NCI-H524 (cell line): ENCODE results near the gene FRMD4A.
"Not testable (repeated sequence)": the region's sequence is repeated elsewhere in the genome, so short reads cannot be mapped to it uniquely, and the experiment has no call there.

Experiments
- DNase-seq, 2 experiments: peaks; one replicate each; lab custom pipeline; 2025; lab: John Stamatoyannopoulos, UW

Gene FRMD4A

GRCh38 chr10:13950543-13950939, 380.2 kb downstream of the FRMD4A start:
- no peak for DNase-seq

- no peak for DNase-seq
Observed at GRCh38 chr10:13949844-13950542, 380.7 kb downstream of the FRMD4A start.

GRCh38 chr10:13946209-13946460, 384.6 kb downstream of the FRMD4A start:
- DNase-seq: no peak

DNA sequence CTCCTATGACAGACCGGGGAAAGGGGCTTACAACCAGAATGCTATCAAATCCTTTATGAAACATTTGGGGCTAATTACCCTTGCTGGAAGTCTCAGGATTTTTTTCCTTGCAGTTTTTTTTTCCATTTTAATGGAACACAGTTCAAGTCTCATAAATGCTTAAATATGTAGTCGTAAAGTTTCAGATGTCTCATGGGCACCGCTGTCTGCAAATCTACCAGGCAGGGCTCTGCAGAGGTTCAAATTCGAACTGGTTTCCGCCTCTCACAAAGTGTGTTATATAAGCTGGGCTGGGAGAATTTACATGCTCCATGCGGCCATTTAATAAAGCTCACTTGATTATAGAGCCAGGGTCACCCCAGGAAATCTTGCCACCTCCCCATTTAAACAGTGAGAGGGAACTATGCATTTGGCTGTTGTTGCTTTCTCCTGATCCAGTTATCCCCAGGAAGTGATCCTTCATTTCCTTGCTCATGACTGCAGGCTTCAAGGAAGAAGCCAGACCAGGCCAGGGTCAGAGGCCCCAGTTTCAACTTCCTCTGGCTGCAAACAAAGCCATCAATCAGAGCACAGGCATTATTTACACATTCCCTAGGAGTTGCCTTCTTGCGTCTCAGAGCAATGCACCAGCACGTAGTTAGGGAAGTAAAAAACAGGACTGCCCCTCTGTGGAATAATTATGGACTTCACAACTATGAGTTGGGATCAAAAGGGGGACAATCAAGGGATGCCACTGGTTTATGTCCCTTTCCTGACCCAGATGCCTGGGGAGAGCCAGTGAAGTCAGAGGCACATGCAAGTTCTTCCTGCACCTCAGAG, 385.1 kb downstream of the FRMD4A start:
- DNase-seq: no peak

GRCh38 chr10:13944823-13945222, 385.9 kb downstream of the FRMD4A start:
- no peak for DNase-seq

GRCh38 chr10:13943735-13944398, 386.9 kb downstream of the FRMD4A start:
- no peak for DNase-seq

GRCh38 chr10:13942035-13942434, 388.7 kb downstream of the FRMD4A start:
- no peak for DNase-seq

DNA sequence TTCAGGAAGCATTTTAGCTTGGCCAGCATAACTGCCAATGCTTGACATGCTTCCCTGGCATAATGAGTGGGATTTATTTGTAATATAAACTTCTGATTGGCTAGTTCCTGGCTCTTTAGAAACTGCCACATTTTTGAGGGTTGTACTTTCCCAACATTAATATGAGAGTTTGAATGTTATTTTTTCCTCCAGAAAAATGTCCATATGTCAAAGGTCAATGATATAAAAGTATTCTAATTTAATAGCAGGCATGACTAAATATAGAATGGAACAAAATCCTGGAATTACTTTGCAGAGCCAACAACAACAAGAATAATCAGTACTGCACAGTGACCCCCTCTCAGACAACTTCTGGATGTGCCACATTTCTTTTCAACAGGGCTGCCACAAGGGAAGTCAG, 391.3 kb downstream of the FRMD4A start:
- no peak for DNase-seq

- no peak for DNase-seq
Observed at GRCh38 chr10:13938950-13939349, 391.8 kb downstream of the FRMD4A start.

GRCh38 chr10:13936826-13937225, 393.9 kb downstream of the FRMD4A start:
- DNase-seq: no peak

DNA sequence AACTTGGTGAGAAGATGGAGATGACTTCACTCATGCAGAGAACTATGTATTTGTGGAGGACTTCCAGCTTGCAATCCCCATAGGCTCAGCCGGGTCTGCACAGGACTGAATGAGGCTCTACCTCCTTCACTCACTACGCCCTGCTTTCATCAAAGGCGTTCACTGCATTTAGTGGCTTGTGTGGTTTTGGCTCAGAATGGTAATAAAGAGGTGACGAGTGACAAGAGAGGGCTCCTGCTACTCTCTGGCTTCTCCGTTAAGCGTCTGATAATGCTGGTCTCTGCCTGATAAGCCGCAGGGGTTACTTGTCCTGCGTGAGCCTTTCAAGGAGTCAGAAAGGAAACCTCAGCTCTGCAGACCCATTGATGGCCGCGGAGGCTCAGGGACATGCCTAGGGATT, 400.6 kb downstream of the FRMD4A start:
- DNase-seq: no peak

GRCh38 chr10:13928451-13928850, 402.3 kb downstream of the FRMD4A start:
- DNase-seq: no peak

DNA sequence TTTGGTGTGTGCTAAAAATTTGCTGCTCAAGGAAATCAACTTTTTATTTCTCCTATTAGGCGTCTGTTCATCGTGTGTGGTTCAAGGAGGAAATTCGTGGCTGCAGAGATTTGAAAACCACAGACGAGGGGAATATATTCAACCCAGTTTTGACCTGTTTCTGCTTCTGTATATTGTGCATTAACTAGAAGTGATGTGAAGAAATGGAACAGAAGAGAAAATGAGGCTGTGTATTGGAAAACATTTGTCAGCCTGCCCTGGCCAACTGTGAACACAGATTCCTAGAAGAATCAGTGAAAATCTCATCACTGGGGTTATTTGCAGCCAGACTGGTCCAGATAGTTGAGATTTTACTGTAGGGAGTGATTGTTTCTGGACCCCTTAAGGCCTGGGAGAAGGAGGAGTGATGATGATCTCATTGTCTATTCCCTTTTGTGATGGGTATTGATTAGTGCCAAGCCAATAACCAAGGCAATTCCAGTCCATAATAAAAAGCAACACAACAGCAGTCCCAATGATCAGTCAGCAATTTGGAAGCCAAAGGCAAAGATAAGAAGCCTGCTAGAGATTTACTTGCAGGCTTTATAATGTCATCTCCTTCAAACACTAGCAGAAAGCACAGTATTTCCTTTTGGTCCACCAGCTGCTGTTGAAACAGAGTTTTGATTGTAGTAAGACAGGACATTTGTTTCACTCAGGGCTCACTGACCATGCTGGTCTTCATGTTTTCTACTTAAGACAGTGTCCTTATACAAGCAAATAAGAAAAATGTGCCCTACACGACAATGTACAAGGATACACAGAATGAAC, 404.5 kb downstream of the FRMD4A start:
- DNase-seq: no peak

- DNase-seq: no peak
Observed at GRCh38 chr10:13924040-13924725, 406.5 kb downstream of the FRMD4A start.

DNA sequence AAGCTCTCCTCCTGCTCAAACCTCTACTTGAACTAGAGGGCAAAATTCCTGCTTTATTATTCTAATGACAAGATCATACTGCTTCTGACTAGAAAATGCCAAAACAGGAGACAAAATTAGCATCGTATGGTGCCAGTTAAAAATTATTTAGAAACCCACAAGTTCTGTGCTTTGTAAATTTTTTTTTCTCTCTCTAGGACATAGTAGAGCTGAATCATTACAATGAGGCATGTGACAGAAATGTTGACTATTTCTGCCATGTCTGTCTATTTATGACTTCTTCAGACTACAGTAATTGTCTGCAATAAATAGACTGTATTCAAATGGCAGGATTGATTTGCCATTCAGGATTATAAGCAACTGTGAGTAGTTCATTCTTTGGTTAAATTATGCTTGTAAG, 408.1 kb downstream of the FRMD4A start:
- no peak for DNase-seq

- DNase-seq: no peak
Observed at GRCh38 chr10:13921941-13922340, 408.8 kb downstream of the FRMD4A start.

GRCh38 chr10:13921131-13921530, 409.6 kb downstream of the FRMD4A start:
- DNase-seq: not testable (repeated sequence)

DNA sequence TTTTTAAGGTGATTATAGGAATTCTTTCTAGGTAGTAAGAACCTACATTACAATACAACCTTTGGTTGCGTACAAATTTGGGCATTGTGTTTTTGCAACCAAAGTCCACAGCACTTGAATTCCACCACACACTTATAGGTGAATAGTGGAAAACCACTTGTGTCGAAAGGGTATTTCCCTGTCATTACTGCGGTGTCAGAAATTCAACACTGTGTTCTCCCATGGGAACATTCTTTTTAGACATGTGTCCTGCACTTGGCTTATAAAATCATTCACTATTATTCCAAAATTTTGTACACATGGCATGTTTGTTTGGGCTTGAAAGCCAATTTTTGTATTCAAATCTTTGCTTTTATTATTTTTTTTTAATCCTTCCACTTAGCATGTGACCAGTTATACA, 410.3 kb downstream of the FRMD4A start:
- DNase-seq: no peak

DNA sequence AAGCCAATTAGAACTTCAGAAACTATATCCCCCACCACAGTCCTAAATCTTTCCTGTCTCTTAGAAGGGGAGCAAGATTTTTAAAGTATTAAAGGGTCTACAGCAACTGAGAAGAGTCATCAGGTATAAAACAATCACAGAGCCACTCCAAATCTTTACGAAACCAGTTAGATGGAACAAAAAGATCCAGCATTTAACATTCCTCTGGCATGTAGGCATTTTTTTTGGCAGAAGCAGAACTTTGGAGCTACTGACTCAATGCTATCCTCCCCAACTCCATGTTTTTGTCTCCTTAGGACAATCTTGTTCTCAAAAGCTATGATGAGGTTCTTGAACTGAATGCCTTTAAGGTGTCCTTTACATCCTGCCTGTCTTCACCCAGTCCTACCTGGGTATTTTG, 410.7 kb downstream of the FRMD4A start:
- no peak for DNase-seq

GRCh38 chr10:13917791-13918190, 412.9 kb downstream of the FRMD4A start:
- no peak for DNase-seq

- no peak for DNase-seq
Observed at GRCh38 chr10:13916384-13916947, 414.3 kb downstream of the FRMD4A start.
